Upper lobe of left lung (tissue), 4 donors: Measurements from ENCODE around the gene STK25.

Experiments used
- CTCF ChIP-seq, 6 experiments: fragments of 450-650 bp in 4 of 6; fragments of 200-600 bp in 2 of 6; sonication (generic) in 2 of 6; IDR thresholded peaks; one replicate each; pipeline ENCODE4 v1.5.1; 2016 to 2019; ENCODE audit warnings: antibody characterized with exemption in 6 of 6
- POLR2AphosphoS5 ChIP-seq, 2 donors: sonication (generic); formaldehyde crosslinking; IDR thresholded peaks; one replicate each; pipeline ENCODE4 v1.5.1; 2017; ENCODE audit warnings: antibody characterized with exemption in 2 of 2

DNA sequence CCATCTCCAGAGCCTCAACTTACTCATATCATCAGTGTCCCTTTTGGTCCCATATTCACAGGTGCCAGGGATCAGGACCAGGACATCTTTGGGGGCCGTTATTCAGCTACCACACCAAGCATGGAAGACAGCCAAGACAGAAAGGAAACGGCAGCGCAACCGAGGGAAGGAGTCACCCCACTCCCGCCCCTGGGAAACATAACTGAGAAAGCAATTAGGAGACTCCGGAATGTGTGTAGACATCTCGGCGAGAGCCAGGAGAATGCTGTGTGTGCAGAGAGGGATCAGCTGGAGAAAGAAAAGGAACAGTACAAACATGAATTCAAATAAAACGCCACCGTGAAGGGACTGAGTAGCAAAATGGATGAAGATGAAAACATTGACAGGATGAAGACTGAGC, 36.7 kb upstream of the STK25 start:
- no peak for TF ChIP-seq CTCF (IDR thresholded peaks at IDR 0.05)
- no peak for TF ChIP-seq POLR2AphosphoS5 (IDR thresholded peaks at IDR 0.05)
